ENCODE results near the gene PTPRO.

DNA sequence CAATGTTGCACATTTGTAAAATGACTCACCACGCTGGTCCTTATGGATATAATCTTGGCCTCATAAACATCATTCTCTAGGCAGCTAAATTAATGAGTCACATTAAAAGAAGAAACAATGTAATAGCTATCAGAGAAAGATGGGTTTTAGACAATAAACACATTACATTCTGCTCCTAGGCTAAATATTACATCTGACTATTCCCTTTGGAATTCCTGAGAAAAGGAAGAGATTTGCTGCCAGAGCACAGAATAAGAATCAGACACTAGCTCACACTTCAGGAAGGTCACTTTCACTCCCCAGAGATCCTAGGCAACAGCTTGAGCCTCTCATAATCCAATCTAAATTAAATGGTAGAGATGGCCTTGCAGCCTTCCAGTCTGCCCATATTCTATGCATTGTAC is 218.2 kb downstream of the PTPRO start:
- TF ChIP-seq, protein P1, sequence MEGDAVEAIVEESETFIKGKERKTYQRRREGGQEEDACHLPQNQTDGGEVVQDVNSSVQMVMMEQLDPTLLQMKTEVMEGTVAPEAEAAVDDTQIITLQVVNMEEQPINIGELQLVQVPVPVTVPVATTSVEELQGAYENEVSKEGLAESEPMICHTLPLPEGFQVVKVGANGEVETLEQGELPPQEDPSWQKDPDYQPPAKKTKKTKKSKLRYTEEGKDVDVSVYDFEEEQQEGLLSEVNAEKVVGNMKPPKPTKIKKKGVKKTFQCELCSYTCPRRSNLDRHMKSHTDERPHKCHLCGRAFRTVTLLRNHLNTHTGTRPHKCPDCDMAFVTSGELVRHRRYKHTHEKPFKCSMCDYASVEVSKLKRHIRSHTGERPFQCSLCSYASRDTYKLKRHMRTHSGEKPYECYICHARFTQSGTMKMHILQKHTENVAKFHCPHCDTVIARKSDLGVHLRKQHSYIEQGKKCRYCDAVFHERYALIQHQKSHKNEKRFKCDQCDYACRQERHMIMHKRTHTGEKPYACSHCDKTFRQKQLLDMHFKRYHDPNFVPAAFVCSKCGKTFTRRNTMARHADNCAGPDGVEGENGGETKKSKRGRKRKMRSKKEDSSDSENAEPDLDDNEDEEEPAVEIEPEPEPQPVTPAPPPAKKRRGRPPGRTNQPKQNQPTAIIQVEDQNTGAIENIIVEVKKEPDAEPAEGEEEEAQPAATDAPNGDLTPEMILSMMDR (optimal IDR thresholded peaks at IDR 0.05 in 1 of 3, IDR thresholded peaks at IDR 0.05 in 1 of 3, conservative IDR thresholded peaks at IDR 0.05 in 1 of 3; ENCODE audit: extremely low read depth in 1 of 3, insufficient read depth in 2 of 3, low read length in 3 of 3), result no peak
- TF ChIP-seq EZH2 (IDR thresholded peaks at IDR 0.05; ENCODE audit: low read length), result no peak

All from keratinocyte (primary cell).